Ishikawa (cell line): Measurements from ENCODE around the gene ALOX5AP.

Source experiments
- CEBPB ChIP-seq: IDR thresholded peaks from 2 replicates; pipeline ENCODE4 v1.6.1; 2012
- CREB1 ChIP-seq: IDR thresholded peaks from 2 replicates; pipeline ENCODE4 v1.6.1; 2012; ENCODE audit warnings: low read depth
- EGR1 ChIP-seq: IDR thresholded peaks from 2 replicates; pipeline ENCODE4 v1.6.1; 2012
- EP300 ChIP-seq: IDR thresholded peaks from 2 replicates; pipeline ENCODE4 v1.6.1; 2012; ENCODE audit warnings: borderline replicate concordance
- FOXM1 ChIP-seq: IDR thresholded peaks from 2 replicates; pipeline ENCODE4 v1.6.1; 2012; ENCODE audit warnings: low read depth, borderline replicate concordance
- NFIC ChIP-seq: IDR thresholded peaks from 2 replicates; pipeline ENCODE4 v1.6.1; 2012
- RAD21 ChIP-seq: IDR thresholded peaks from 2 replicates; pipeline ENCODE4 v1.6.1; 2012; ENCODE audit warnings: low read depth
- TAF1 ChIP-seq: IDR thresholded peaks from 2 replicates; pipeline ENCODE4 v1.6.1; 2012; ENCODE audit warnings: low read depth, mild to moderate bottlenecking
- TCF12 ChIP-seq: IDR thresholded peaks from 2 replicates; pipeline ENCODE4 v1.6.1; 2012; ENCODE audit warnings: low read depth
- TEAD4 ChIP-seq: IDR thresholded peaks from 2 replicates; pipeline ENCODE4 v1.6.1; 2012
- YY1 ChIP-seq: IDR thresholded peaks from 2 replicates; pipeline ENCODE4 v1.6.1; 2012; ENCODE audit warnings: low read depth
- ZBTB7A ChIP-seq: IDR thresholded peaks from 2 replicates; pipeline ENCODE4 v1.6.1; 2012; ENCODE audit warnings: low read depth
- TF ChIP-seq, protein P1 (sequence below): IDR thresholded peaks from 2 replicates; pipeline ENCODE4 v1.6.1; 2012
- TF ChIP-seq, protein P2 (sequence below): IDR thresholded peaks from 2 replicates; pipeline ENCODE4 v1.6.1; 2012
- TF ChIP-seq, protein P3 (sequence below): IDR thresholded peaks from 2 replicates; pipeline ENCODE4 v1.6.1; 2012; ENCODE audit warnings: low read depth, mild to moderate bottlenecking

Gene ALOX5AP

DNA sequence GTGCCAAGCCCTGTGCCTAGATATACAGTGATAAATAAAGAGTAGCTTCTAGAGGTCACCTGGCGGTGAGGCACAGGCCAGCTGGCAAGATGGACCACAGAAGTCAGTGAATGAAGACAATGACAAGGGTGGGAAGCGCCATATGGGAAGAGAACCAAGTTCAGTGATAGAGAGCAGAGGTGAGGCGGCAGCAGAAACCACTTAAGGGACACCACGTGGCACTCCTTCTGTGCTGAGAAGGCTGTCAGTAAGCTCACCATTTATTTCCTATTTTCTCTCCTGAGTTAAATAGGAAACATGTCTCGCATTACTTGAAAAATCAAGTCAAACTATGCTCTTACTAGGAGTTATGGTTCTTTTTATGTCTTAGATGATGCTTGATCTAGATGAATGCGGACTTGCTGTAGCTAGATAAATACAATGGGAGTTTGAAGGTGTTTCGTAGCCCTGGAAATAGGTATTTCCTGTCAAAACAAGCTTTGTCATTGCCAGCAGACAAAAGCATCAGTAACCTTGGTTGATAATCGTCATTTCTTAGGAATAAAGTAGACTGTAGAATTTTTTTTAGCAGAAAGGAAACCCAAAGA lies 17.8 kb downstream of the ALOX5AP start:
- TF ChIP-seq CEBPB (no peak), NFIC (no peak), CREB1 (no peak), YY1 (no peak), RAD21 (no peak), EP300 (no peak), FOXM1 (no peak), TEAD4 (no peak), TAF1 (no peak), EGR1 (no peak), ZBTB7A (no peak), TCF12 (no peak)
- TF ChIP-seq, protein P1, sequence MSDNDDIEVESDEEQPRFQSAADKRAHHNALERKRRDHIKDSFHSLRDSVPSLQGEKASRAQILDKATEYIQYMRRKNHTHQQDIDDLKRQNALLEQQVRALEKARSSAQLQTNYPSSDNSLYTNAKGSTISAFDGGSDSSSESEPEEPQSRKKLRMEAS: no peak
- TF ChIP-seq, protein P2, sequence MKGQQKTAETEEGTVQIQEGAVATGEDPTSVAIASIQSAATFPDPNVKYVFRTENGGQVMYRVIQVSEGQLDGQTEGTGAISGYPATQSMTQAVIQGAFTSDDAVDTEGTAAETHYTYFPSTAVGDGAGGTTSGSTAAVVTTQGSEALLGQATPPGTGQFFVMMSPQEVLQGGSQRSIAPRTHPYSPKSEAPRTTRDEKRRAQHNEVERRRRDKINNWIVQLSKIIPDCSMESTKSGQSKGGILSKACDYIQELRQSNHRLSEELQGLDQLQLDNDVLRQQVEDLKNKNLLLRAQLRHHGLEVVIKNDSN: no peak
- TF ChIP-seq, protein P3, sequence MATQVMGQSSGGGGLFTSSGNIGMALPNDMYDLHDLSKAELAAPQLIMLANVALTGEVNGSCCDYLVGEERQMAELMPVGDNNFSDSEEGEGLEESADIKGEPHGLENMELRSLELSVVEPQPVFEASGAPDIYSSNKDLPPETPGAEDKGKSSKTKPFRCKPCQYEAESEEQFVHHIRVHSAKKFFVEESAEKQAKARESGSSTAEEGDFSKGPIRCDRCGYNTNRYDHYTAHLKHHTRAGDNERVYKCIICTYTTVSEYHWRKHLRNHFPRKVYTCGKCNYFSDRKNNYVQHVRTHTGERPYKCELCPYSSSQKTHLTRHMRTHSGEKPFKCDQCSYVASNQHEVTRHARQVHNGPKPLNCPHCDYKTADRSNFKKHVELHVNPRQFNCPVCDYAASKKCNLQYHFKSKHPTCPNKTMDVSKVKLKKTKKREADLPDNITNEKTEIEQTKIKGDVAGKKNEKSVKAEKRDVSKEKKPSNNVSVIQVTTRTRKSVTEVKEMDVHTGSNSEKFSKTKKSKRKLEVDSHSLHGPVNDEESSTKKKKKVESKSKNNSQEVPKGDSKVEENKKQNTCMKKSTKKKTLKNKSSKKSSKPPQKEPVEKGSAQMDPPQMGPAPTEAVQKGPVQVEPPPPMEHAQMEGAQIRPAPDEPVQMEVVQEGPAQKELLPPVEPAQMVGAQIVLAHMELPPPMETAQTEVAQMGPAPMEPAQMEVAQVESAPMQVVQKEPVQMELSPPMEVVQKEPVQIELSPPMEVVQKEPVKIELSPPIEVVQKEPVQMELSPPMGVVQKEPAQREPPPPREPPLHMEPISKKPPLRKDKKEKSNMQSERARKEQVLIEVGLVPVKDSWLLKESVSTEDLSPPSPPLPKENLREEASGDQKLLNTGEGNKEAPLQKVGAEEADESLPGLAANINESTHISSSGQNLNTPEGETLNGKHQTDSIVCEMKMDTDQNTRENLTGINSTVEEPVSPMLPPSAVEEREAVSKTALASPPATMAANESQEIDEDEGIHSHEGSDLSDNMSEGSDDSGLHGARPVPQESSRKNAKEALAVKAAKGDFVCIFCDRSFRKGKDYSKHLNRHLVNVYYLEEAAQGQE: no peak

DNA sequence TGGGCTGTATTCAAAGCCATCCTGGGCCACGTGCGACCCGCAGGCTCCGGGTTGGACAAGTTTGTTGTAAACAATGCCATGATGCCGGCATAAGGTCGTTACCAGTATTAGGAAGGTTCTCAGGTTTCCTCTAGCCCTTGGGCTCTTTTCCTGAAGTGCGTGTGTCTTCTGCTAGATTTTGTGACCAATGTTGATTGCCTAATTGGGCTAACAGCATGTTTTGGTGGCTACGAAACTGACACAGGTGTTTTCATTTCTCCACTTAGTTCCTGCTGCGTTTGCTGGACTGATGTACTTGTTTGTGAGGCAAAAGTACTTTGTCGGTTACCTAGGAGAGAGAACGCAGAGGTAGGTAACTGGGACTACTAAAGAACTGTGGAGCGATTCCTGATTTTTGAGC lies 20.3 kb downstream of the ALOX5AP start:
- no peak for TF ChIP-seq RAD21
- TF ChIP-seq, protein P3: no peak
- no peak for TF ChIP-seq FOXM1
- no peak for TF ChIP-seq EP300
- no peak for TF ChIP-seq TEAD4
- TF ChIP-seq YY1: no peak
- TF ChIP-seq, protein P1: no peak
- TF ChIP-seq, protein P2: no peak
- TF ChIP-seq TCF12: no peak
- TF ChIP-seq CREB1: no peak
- no peak for TF ChIP-seq EGR1
- TF ChIP-seq CEBPB: no peak
- TF ChIP-seq TAF1: no peak
- no peak for TF ChIP-seq NFIC
- TF ChIP-seq ZBTB7A: no peak

DNA sequence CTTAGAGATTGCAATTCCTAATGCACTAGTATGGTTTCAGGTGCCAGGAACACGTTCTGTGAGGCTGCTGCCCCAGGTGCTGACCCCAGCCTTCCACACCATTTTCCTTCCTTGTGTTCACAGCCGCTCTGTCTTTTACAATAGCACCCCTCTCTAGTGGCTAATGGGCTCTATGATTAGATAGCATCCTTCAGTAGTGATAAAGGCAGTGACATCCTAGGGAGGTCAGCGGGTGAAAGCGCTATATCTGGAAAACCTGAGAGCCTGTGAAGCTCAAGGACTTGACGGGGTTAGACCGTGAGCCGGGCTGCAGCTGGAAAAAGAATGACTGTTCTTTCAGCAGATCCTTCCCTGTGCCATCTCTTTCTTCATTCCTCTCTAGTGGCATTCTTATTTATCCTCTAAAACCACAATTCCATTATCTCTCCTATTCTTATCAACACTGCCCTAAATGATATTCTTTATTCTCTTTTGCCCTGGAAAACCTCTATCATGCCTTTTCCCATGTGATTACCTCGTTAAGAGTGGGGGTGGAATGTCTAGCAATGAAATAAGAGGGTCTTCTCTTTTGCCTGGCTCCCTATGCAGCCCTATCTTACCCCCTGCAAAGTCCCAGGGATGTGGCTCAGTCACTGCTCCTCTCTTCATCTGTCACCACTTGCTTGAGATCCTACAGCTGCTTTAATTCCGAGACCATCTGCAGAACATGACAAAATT lies 21.8 kb downstream of the ALOX5AP start:
- TF ChIP-seq, protein P2: no peak
- TF ChIP-seq CREB1 (no peak), ZBTB7A (no peak), FOXM1 (no peak), YY1 (no peak), RAD21 (no peak), CEBPB (no peak), TEAD4 (no peak), EP300 (no peak), TCF12 (no peak), EGR1 (no peak)
- TF ChIP-seq, protein P1: no peak
- TF ChIP-seq, protein P3: no peak
